ENCODE data around the gene STN1.
"Not testable (repeated sequence)": the region's sequence is repeated elsewhere in the genome, so short reads cannot be mapped to it uniquely, and the experiment has no call there.

Gene STN1

GRCh38 chr10:103849880-103850571 is 68.0 kb downstream of the STN1 start:
- peak; percentile 90 for DNase-seq (ENCODE audit: low read depth)
- H3K4me3 ChIP-seq (ENCODE audit: low read depth, low read length), result peak overlapping the region; percentile 23

- DNase-seq (ENCODE audit: low read depth), result no peak
- H3K4me3 ChIP-seq (ENCODE audit: low read depth, low read length), result peak overlapping the region; percentile 23
Measured at GRCh38 chr10:103849212-103849877, 68.6 kb downstream of the STN1 start.

GRCh38 chr10:103847909-103848468 is 70.0 kb downstream of the STN1 start:
- no peak for DNase-seq (ENCODE audit: low read depth)
- H3K4me3 ChIP-seq (ENCODE audit: low read depth, low read length), result no peak overlapping the region

DNA sequence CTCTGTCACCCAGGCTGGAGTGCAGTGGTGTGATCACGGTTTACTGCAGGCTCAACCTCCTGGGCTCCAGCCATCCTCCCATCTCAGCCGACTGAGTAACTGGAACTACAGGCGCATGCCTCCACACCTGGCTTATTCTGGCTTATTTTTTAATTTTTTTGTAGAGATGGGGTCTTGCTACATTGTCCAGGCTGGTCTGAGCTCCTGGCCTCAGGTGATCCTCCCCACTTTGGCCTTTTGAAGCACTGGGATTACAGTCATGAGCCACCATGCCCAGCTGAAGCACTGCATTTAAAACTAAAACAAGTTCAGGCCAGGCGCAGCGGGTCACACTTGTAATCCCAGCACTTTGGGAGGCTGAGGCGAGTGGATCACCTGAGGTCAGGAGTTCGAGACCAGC is 70.6 kb downstream of the STN1 start:
- no peak for DNase-seq (ENCODE audit: low read depth)
- H3K4me3 ChIP-seq (ENCODE audit: low read depth, low read length), result no peak overlapping the region

- DNase-seq (ENCODE audit: low read depth), result no peak
- H3K4me3 ChIP-seq (ENCODE audit: low read depth, low read length), result no peak overlapping the region
Measured at GRCh38 chr10:103845972-103846371, 72.0 kb downstream of the STN1 start.

DNA sequence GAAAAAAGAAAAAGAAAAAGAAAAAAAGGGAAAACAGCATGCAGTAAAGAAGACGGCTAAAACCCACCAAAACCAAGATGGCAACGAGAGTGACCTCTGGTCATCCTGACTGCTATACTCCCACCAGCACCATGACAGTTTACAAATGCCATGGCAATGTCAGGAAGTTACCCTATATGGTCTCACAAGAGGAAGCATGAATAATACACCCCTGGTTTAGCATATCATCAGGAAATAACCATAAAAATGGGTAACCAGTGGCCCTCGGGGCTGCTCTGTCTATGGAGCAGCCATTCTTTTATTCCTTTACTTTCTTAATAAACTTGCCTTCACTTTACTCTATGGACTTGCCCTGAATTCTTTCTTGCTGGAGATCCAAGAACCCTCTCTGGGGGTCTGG is 72.6 kb downstream of the STN1 start:
- not testable (repeated sequence) for H3K4me3 ChIP-seq (ENCODE audit: low read depth, low read length); DNase-seq (ENCODE audit: low read depth)

- no peak overlapping the region for H3K4me3 ChIP-seq (ENCODE audit: low read depth, low read length)
- no peak for DNase-seq (ENCODE audit: low read depth)
Measured at GRCh38 chr10:103843854-103844570, 74.0 kb downstream of the STN1 start.

DNA sequence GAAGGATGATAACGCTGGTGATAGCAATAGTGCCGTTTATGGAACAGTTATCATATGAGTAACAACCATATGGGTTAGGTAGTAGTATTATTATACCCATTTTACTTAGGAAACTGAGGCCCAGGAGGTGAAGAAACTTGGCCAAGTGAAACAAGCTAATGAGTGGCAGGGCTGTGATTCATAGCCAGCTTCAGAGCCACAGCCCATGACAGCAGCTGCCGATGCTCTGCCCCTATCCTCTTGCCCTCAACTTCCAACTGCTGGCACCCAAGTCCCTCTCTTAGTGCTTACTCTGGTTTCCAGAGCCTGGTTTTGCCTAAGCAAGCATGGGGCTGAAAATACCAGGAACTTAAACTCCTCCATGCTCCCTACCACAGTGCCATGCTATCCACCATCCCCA is 74.9 kb downstream of the STN1 start:
- no peak for DNase-seq (ENCODE audit: low read depth)
- no peak overlapping the region for H3K4me3 ChIP-seq (ENCODE audit: low read depth, low read length)

DNA sequence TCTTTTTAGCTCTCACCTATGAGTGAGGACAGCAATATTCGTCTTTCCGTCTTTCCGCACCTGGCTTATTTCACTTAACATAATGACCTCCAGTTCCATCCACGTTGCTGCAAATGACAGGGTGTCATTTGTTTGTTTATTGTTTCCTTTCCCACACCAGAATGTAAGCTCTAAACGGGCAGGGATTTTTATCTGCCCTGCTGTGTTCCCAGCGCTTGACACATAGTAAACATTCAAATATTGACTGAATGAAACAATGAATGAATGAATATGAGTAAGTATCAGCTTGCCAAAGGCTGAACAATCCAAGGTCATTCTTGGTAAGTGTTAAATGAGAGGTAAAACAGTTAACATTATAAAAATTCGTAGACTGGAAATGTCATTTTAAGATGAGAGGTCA is 75.4 kb downstream of the STN1 start:
- DNase-seq (ENCODE audit: low read depth), result no peak
- H3K4me3 ChIP-seq (ENCODE audit: low read depth, low read length), result no peak overlapping the region

GRCh38 chr10:103841519-103841918 is 76.5 kb downstream of the STN1 start:
- DNase-seq (ENCODE audit: low read depth), result no peak
- no peak overlapping the region for H3K4me3 ChIP-seq (ENCODE audit: low read depth, low read length)

DNA sequence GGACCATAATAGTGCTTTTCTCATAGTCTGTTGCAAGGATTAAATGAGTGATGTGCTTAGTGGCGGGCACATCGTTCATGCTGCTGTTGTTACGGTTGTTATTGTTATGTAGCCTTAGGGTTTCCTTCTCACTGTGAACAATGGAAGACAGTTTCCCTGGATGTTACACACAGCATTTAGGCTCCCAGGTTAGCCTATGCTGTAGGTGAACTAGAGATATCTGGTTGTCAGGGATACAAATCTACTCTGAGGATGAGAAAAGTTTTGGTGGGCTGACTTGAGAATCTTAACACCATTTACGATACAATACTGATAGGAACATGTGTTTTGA is 77.3 kb downstream of the STN1 start:
- DNase-seq (ENCODE audit: low read depth), result no peak
- no peak overlapping the region for H3K4me3 ChIP-seq (ENCODE audit: low read depth, low read length)

- DNase-seq (ENCODE audit: low read depth), result no peak
- H3K4me3 ChIP-seq (ENCODE audit: low read depth, low read length), result no peak overlapping the region
Measured at GRCh38 chr10:103839872-103840739, 77.9 kb downstream of the STN1 start.

DNA sequence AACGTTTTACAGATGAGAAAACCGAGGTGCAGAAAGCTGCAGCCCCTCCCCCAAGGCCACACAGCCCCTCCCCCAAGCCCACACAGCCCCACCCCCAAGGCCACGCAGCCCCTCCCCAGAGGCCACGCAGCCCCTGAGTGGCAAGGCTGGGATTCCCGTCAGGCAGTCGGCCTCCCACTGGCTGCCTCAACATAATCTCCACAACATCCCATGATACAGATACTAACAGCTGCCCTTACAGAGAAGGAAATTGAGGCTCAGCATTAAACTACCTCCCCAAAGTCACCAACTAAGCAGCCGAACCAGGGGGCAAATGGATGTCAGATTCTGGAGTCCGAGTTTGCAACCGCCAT is 78.5 kb downstream of the STN1 start:
- no peak overlapping the region for H3K4me3 ChIP-seq (ENCODE audit: low read depth, low read length)
- no peak for DNase-seq (ENCODE audit: low read depth)

GRCh38 chr10:103838862-103839518 is 79.0 kb downstream of the STN1 start:
- no peak overlapping the region for H3K4me3 ChIP-seq (ENCODE audit: low read depth, low read length)

GRCh38 chr10:103838070-103838395 is 80.0 kb downstream of the STN1 start:
- no peak for DNase-seq (ENCODE audit: low read depth)
- H3K4me3 ChIP-seq (ENCODE audit: low read depth, low read length), result no peak overlapping the region

More at GRCh38 chr10:103838862-103839518, 79.0 kb downstream of the STN1 start:
- DNase-seq (ENCODE audit: low read depth), result no peak

DNA sequence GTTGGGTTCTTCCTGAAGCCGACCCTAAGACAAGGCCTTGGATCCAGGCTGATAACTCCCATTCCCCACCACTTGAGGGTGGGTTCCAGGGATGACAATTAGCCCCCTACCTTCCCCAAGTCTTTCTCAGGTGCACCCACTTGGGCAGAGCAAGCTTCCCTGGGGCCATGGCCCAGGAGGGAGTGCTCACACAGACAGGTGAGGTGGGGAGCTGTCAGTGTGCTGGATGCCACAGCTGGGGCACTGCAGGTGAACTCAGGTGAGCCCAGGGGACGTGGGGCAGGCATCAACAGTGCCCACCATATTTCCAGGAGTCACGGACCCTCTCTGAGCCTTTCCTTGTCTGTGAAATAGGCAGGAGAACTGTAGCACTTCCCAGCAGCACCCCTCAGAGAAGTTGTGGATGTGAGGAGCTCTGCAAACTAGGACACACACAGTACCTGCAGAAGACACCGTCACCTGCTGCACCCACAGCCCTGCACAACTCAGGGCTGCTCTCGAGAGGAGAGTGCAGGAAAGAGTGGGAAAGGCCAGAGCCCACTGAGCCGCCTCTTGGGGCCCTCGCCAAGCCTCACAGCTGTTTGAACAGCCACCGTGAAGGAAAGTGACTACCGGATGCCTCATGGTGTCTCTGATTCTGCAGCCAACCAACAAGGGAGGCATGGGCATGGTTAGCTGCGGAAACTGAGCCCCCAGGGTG is 80.5 kb downstream of the STN1 start:
- no peak for DNase-seq (ENCODE audit: low read depth)
- no peak overlapping the region for H3K4me3 ChIP-seq (ENCODE audit: low read depth, low read length)

DNA sequence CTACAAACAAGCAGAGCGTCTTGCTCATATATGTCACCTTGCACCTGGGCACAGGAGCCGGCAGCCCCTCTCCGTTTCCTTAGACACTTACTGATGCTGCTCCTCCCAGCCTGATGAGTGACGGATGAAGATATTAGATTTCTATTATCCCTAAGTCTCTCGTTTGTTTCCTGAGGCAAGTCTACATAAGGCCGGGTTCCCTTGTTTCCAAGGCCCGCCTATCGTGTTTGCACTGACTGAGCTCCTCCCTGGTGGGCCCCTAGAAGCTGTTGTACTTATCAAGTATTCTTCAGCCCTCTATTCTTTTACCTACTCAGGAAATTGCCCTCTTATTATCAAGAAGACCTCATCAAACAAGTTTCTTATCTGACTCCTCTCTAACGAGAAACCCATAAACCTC is 81.1 kb downstream of the STN1 start:
- no peak overlapping the region for H3K4me3 ChIP-seq (ENCODE audit: low read depth, low read length)

DNA sequence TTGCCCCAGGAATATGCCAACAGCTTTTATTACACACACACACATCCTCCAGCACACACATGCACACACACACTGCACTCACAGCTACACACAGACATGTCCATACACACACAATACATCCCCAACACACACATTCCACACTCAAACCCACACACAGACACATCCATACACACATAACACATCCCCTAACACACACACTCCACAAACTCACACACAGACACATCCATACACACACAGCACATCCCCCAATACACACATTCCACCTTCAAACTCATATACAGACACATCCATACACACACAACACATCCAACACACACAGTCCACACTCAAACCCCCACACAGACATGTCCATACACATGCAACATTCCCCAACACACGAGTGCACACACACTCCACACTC is 81.7 kb downstream of the STN1 start:
- DNase-seq (ENCODE audit: low read depth), result no peak
- H3K4me3 ChIP-seq (ENCODE audit: low read depth, low read length), result no peak overlapping the region

More for the DNA sequence above, 81.1 kb downstream of the STN1 start:
- no peak for DNase-seq (ENCODE audit: low read depth)

Measured in skeletal muscle cell (primary cell).